Thyroid gland (tissue), 4 donors: Measurements from ENCODE around the gene PRDX1.

Experiments
- POLR2A ChIP-seq, 2 donors: fragments of 450-650 bp; IDR thresholded peaks; one replicate each; pipeline ENCODE4 v1.6.1; 2017; ENCODE audit warnings: antibody characterized with exemption in 2 of 2, mild to moderate bottlenecking in 2 of 2, moderate library complexity in 1 of 2
- TF ChIP-seq, protein P1 (sequence below), 6 experiments: fragments of 200-600 bp in 3 of 6; fragments of 450-650 bp in 3 of 6; sonication (generic) in 3 of 6; IDR thresholded peaks; one replicate each; pipeline ENCODE4 v1.5.1; 2016 to 2019; ENCODE audit warnings: antibody characterized with exemption in 6 of 6, mild to moderate bottlenecking in 2 of 6, inconsistent platforms in 1 of 6, moderate library complexity in 1 of 6

DNA sequence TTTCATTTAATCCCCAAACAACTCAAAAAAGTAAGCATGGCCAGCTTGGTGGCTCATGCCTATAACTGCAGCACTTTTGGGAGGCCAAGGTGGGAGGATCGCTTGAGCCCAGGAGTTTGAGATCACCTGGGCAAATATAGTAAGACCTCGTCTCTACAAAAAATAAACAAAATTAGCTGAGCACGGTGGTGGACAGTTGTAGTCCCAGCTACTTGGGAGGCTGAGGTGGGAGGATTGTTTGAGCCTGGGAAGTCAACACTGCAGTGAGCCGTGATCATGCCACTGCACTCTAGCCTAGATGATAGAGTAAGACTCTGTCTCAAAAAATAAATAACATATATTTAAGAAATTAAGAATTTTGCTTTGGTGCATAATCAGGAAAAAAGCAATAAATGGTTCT lies 22.8 kb upstream of the PRDX1 start:
- TF ChIP-seq, protein P1, sequence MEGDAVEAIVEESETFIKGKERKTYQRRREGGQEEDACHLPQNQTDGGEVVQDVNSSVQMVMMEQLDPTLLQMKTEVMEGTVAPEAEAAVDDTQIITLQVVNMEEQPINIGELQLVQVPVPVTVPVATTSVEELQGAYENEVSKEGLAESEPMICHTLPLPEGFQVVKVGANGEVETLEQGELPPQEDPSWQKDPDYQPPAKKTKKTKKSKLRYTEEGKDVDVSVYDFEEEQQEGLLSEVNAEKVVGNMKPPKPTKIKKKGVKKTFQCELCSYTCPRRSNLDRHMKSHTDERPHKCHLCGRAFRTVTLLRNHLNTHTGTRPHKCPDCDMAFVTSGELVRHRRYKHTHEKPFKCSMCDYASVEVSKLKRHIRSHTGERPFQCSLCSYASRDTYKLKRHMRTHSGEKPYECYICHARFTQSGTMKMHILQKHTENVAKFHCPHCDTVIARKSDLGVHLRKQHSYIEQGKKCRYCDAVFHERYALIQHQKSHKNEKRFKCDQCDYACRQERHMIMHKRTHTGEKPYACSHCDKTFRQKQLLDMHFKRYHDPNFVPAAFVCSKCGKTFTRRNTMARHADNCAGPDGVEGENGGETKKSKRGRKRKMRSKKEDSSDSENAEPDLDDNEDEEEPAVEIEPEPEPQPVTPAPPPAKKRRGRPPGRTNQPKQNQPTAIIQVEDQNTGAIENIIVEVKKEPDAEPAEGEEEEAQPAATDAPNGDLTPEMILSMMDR (IDR thresholded peaks at IDR 0.05) = no peak
- TF ChIP-seq POLR2A (IDR thresholded peaks at IDR 0.05) = no peak
